ENCODE data around the gene LLPH. TPM values are rescaled to one million over a fixed set of nuclear protein-coding genes. Genes with fewer than 3 reads are reported as not detected.

Gene LLPH
- total and polyA plus RNA-seq, 8 donors, result 0.29 to 28.1 (median 13.2) TPM

DNA sequence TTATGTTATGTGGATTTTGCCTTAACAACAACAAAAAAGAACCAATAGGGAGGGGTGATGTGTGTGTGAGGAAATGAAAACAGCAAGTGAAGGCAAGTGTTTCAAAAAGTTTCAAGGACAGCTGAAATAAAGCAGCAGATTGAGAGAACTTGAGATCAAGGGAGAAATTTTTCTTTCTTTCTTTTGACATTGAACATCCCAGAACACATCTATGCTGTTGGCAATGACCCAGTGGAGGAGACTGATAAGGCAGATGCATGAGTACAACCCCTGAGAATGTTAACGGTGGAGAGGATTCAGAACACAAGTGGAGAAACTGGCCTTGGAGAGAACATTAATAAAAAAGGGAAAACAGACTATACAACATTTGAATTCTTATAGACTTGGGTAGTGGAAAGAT lies 2.9 kb downstream of the LLPH start:
- H3K4me1 ChIP-seq, result peaks cover 19 to 40% (median 33%) of the 10 kb centered on the region in 4 donors
- H3K36me3 ChIP-seq, result peaks cover 30 to 61% (median 60%) of the 10 kb centered on the region in 4 donors
- TF ChIP-seq POLR2A (IDR thresholded peaks at IDR 0.05), result no peak
- no peak for TF ChIP-seq POLR2AphosphoS5 (IDR thresholded peaks at IDR 0.05)
- no peak for TF ChIP-seq EP300 (IDR thresholded peaks at IDR 0.05)
- TF ChIP-seq, protein P1, sequence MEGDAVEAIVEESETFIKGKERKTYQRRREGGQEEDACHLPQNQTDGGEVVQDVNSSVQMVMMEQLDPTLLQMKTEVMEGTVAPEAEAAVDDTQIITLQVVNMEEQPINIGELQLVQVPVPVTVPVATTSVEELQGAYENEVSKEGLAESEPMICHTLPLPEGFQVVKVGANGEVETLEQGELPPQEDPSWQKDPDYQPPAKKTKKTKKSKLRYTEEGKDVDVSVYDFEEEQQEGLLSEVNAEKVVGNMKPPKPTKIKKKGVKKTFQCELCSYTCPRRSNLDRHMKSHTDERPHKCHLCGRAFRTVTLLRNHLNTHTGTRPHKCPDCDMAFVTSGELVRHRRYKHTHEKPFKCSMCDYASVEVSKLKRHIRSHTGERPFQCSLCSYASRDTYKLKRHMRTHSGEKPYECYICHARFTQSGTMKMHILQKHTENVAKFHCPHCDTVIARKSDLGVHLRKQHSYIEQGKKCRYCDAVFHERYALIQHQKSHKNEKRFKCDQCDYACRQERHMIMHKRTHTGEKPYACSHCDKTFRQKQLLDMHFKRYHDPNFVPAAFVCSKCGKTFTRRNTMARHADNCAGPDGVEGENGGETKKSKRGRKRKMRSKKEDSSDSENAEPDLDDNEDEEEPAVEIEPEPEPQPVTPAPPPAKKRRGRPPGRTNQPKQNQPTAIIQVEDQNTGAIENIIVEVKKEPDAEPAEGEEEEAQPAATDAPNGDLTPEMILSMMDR (IDR thresholded peaks at IDR 0.05), result no peak
- no peaks in the 10 kb centered on the region for H3K9me3 ChIP-seq
- 65 to 81% (median 67%) methylated on average over 1 of the region's 1 CpG for WGBS, 5 donors
- intact Hi-C loops (cut with DNase I; ENCODE audit: low total_unique reads), result no loop called here
- H3K27ac ChIP-seq, result no peak overlapping the region
- H3K4me3 ChIP-seq, result no peak overlapping the region
- no peaks in the 10 kb centered on the region for H3K27me3 ChIP-seq
- no peak for DNase-seq

DNA sequence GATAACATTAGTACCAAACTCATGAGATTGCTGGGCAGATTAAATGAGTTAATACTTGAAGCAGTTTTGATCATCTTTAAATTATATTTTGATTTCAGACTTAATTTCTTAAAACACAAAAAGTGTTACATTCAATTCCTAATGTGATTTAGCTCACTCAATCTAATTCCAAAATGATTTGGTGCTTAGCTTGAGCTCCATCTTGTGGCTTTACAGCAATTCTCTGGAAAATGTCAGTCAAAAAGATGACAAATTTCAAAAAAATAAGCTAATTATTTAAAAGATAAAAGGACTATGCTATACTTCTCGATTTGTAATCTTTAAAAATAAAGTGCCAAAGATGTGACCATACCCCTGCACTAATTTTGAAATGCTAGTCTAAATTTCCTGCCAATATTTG lies 10.1 kb downstream of the LLPH start:
- no peak overlapping the region for H3K4me3 ChIP-seq
- H3K27me3 ChIP-seq, result no peaks in the 10 kb centered on the region
- TF ChIP-seq POLR2A (IDR thresholded peaks at IDR 0.05), result no peak
- no peak for TF ChIP-seq POLR2AphosphoS5 (IDR thresholded peaks at IDR 0.05)
- TF ChIP-seq, protein P1 (IDR thresholded peaks at IDR 0.05), result no peak
- no peak for TF ChIP-seq EP300 (IDR thresholded peaks at IDR 0.05)
- no peaks in the 10 kb centered on the region for H3K9me3 ChIP-seq
- peaks cover 0 to 7% (median 0%) of the 10 kb centered on the region in 4 donors for H3K4me1 ChIP-seq
- H3K36me3 ChIP-seq, result peaks cover 23 to 51% (median 50%) of the 10 kb centered on the region in 4 donors
- 73 to 96% (median 85%) methylated on average over 1 of the region's 1 CpG for WGBS, 5 donors
- H3K27ac ChIP-seq, result no peak overlapping the region
- DNase-seq, result no peak
- intact Hi-C loops (cut with DNase I; ENCODE audit: low total_unique reads), result no loop called here

DNA sequence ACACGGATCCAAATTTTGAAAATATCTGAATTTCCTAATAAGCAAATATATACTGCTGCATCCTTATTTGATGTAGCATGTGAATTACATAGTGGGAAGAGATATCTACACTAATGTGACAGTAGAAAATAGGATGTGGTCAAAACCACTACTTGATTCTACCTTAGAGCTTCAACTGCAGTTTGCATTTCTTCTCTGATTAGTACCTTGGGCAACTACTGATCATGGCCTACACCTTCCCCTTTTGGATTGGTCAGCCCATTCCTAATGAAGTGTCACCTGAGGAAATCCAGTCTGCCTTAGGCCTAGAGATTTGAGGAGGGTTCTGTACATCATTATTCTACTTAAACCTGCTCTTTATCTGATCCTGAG lies 10.7 kb downstream of the LLPH start:
- 88 to 98% (median 92%) methylated on average over 1 of the region's 1 CpG for WGBS, 5 donors
- Histone ChIP-seq H3K27me3 (no peaks in the 10 kb centered on the region), H3K4me3 (no peak overlapping the region), H3K9me3 (no peaks in the 10 kb centered on the region), H3K27ac (no peak overlapping the region), H3K4me1 (peaks cover 0 to 7% (median 0%) of the 10 kb centered on the region in 4 donors), H3K36me3 (peaks cover 20 to 45% (median 44%) of the 10 kb centered on the region in 4 donors)
- intact Hi-C loops (cut with DNase I; ENCODE audit: low total_unique reads), result no loop called here
- TF ChIP-seq EP300 (IDR thresholded peaks at IDR 0.05), result no peak
- TF ChIP-seq, protein P1 (IDR thresholded peaks at IDR 0.05), result no peak
- TF ChIP-seq POLR2AphosphoS5 (IDR thresholded peaks at IDR 0.05), result no peak
- no peak for DNase-seq

DNA sequence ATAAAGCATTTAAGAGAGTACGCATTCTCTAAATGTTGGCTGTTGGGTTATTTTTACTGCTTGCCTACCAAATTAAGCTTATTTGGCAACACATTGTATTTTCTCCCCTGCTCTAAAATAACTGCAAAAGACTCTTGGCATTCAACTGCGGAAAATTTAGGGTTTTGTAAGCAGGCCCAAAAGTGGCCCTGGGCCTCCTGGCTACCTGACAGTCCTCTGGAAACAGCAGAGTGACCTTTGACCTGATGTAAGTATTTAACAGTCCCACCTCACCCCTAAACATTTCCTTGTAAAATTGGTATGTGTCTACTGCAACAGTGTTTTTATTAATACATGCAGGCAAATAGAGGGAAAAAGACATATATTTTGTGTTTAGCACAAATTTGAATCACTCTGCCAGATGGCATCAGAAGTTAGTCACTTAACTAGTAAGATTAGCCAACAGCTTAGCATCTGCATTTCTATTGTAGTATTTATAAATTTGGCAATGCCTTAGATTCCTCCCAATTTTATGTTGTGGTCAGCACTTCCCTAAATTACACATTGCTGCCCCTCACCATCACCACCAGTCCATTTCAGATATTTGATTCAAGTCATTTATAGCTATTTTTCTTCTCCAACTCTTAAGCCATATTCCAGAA lies 11.2 kb downstream of the LLPH start:
- no peak overlapping the region for H3K27ac ChIP-seq
- peaks cover 14 to 40% (median 39%) of the 10 kb centered on the region in 4 donors for H3K36me3 ChIP-seq
- WGBS, 5 donors, result 84 to 96% (median 90%) methylated on average over 2 of the region's 2 CpGs

More for the DNA sequence above, 11.2 kb downstream of the LLPH start:
- Histone ChIP-seq H3K4me3 (no peak overlapping the region), H3K4me1 (peaks cover 0 to 7% (median 0%) of the 10 kb centered on the region in 4 donors), H3K27me3 (no peaks in the 10 kb centered on the region), H3K9me3 (no peaks in the 10 kb centered on the region)
- TF ChIP-seq POLR2AphosphoS5 (IDR thresholded peaks at IDR 0.05), result no peak
- no peak for TF ChIP-seq EP300 (IDR thresholded peaks at IDR 0.05)
- TF ChIP-seq, protein P1 (IDR thresholded peaks at IDR 0.05), result no peak
- TF ChIP-seq POLR2A (IDR thresholded peaks at IDR 0.05), result no peak
- no peak for DNase-seq
- intact Hi-C loops (cut with DNase I; ENCODE audit: low total_unique reads), result no loop called here

Data from stomach (tissue), 9 donors.